Endothelial cell of umbilical vein (primary cell): Measurements from ENCODE around the gene OTULINL. TPM values are rescaled to one million over a fixed set of nuclear protein-coding genes. Genes with fewer than 3 reads are reported as not detected.

Experiments used
- BruUV-seq: library from RNA; stranded (reverse); fragments of 400-500 nt; replicated peaks from 2 replicates; lab custom pipeline; 2021; lab: Mats Ljungman, UMichigan
- CTCF ChIA-PET: fragments of 300-600, 350-600 bp; sonication (Branson Sonifier 250); formaldehyde crosslinking; loops from one replicate; lab custom pipeline; 2021; ENCODE audit warnings: antibody characterized with exemption, inconsistent platforms; lab: Charles Lee
- POLR2A ChIA-PET: fragments of 300-600, 350-600 bp; sonication (Branson Sonifier 250); formaldehyde crosslinking; loops from one replicate; lab custom pipeline; 2021; ENCODE audit warnings: antibody characterized with exemption, inconsistent platforms; lab: Charles Lee
- DNase-seq: peaks from one replicate; pipeline ENCODE4 v3.0.0-alpha.2; 2011; ENCODE audit warnings: low read depth, low spot score
- FAIRE-seq: peaks from 2 replicates; lab custom pipeline; 2011; peaks lifted over from hg19 to GRCh38; lab: Jason Lieb, UNC
- H2AFZ ChIP-seq: 2 replicates; pipeline ENCODE4 v1.6.0; 2012; ENCODE audit warnings: low read depth, low read length, control low read depth, inconsistent platforms
- H3K27ac ChIP-seq: 2 replicates; pipeline ENCODE4 v1.5.1; 2011; ENCODE audit warnings: low read depth, mild to moderate bottlenecking, control low read depth, low read length, moderate library complexity; ENCODE audit not compliant: insufficient read depth
- H3K27me3 ChIP-seq, 2 experiments: 2 replicates each; pipeline versions ENCODE4 v1.6.0 to v1.6.1; 2011; ENCODE audit warnings: low read length in 2 of 2, mixed read lengths in 1 of 2; ENCODE audit not compliant: control insufficient read depth in 2 of 2, insufficient read depth in 2 of 2
- H3K36me3 ChIP-seq, 2 experiments: 2 replicates in 1 of 2; 3 replicates in 1 of 2; pipeline ENCODE4 v1.5.1; 2011; ENCODE audit warnings: low read length in 2 of 2, mild to moderate bottlenecking in 1 of 2, moderate library complexity in 1 of 2; ENCODE audit not compliant: control insufficient read depth in 2 of 2, insufficient read depth in 2 of 2; ENCODE audit errors: extremely low read depth in 1 of 2
- H3K4me1 ChIP-seq: 3 replicates; pipeline ENCODE4 v1.5.1; 2011; ENCODE audit warnings: mild to moderate bottlenecking, low read length; ENCODE audit not compliant: control insufficient read depth, insufficient read depth; ENCODE audit errors: extremely low read depth
- H3K4me2 ChIP-seq: 2 replicates; pipeline ENCODE4 v1.6.1; 2011; ENCODE audit warnings: low read length, control low read depth, mixed read lengths; ENCODE audit not compliant: insufficient read depth
- H3K4me3 ChIP-seq, 3 experiments: fragments of 200-600 bp in 1 of 3; sonication (generic), shearing (Covaris generic) in 1 of 3; replicated peaks in 1 of 3; 2 replicates each; pipeline ENCODE4 v1.5.1; 2011 to 2016; ENCODE audit warnings: control low read depth in 3 of 3, low read length in 3 of 3, mild to moderate bottlenecking in 2 of 3, inconsistent platforms in 1 of 3, low read depth in 1 of 3, moderate library complexity in 1 of 3; ENCODE audit not compliant: insufficient read depth in 1 of 3
- H3K79me2 ChIP-seq: 2 replicates; pipeline ENCODE4 v1.6.0; 2012; ENCODE audit warnings: low read length, inconsistent platforms; ENCODE audit not compliant: control insufficient read depth, insufficient read depth
- H3K9ac ChIP-seq: replicated peaks from 2 replicates; pipeline ENCODE3; 2011; ENCODE audit warnings: low read length, control low read depth; ENCODE audit not compliant: insufficient read depth; ENCODE audit errors: extremely low read depth
- H3K9me1 ChIP-seq: replicated peaks from 3 replicates; pipeline ENCODE4 v1.6.0; 2011; ENCODE audit warnings: mild to moderate bottlenecking, low read length; ENCODE audit not compliant: control insufficient read depth, insufficient read depth; ENCODE audit errors: extremely low read depth
- H3K9me3 ChIP-seq: replicated peaks from 2 replicates; pipeline ENCODE4 v1.5.1; 2012; ENCODE audit warnings: low read length, inconsistent platforms; ENCODE audit not compliant: control insufficient read depth, insufficient read depth
- H4K20me1 ChIP-seq: replicated peaks from 2 replicates; pipeline ENCODE3; 2011; ENCODE audit warnings: mild to moderate bottlenecking, low read length; ENCODE audit not compliant: control insufficient read depth, insufficient read depth; ENCODE audit errors: extremely low read depth
- EZH2 ChIP-seq: IDR thresholded peaks from 2 replicates; pipeline ENCODE4 v1.6.1; 2012; ENCODE audit warnings: borderline replicate concordance, low read depth, mild to moderate bottlenecking, moderate library complexity, low read length, inconsistent platforms; ENCODE audit not compliant: severe bottlenecking
- FOS ChIP-seq: IDR thresholded peaks from 2 replicates; pipeline ENCODE4 v1.6.1; 2011; ENCODE audit warnings: mild to moderate bottlenecking, low read length, moderate library complexity, borderline replicate concordance; ENCODE audit not compliant: insufficient read depth
- GATA2 ChIP-seq: IDR thresholded peaks from 2 replicates; pipeline ENCODE4 v1.7.0; 2011; ENCODE audit warnings: low read depth, mild to moderate bottlenecking, moderate library complexity, mixed read lengths, low read length; ENCODE audit not compliant: insufficient read length, insufficient read depth
- JUN ChIP-seq: IDR thresholded peaks from 2 replicates; pipeline ENCODE4 v1.6.1; 2011; ENCODE audit warnings: borderline replicate concordance, low read depth; ENCODE audit not compliant: insufficient read length, insufficient read depth
- MAX ChIP-seq: IDR thresholded peaks from 2 replicates; pipeline ENCODE4 v1.6.1; 2011; ENCODE audit not compliant: insufficient read depth, insufficient read length
- MYC ChIP-seq: IDR thresholded peaks from one replicate; pipeline ENCODE4 v1.6.1; 2011; ENCODE audit warnings: mild to moderate bottlenecking, low read depth, low read length
- POLR2A ChIP-seq: IDR thresholded peaks from 2 replicates; pipeline ENCODE4 v1.6.1; 2012; ENCODE audit warnings: low read depth, mild to moderate bottlenecking, control low read depth, low read length
- POLR2AphosphoS5 ChIP-seq: IDR thresholded peaks from 2 replicates; pipeline ENCODE4 v1.6.1; 2012; ENCODE audit warnings: low read depth, mild to moderate bottlenecking, control low read depth, low read length, moderate library complexity; ENCODE audit not compliant: insufficient read depth
- dilution Hi-C: fragments of 300-500 bp; cut with MboI; formaldehyde crosslinking; loops from one replicate; pipeline ENCODE4 v1.15.0; 2019; ENCODE audit warnings: low sequenced_read_pairs; ENCODE audit not compliant: extremely low pct_ligation_motif_present
- intact Hi-C: fragments of 100-400 bp; cut with micrococcal nuclease; formaldehyde crosslinking; loops from one replicate; pipeline ENCODE4 v1.10.0; 2022
- polyA plus RNA-seq, 4 experiments: library from polyadenylated mRNA; depleted of rRNA in 3 of 4; stranded (reverse) in 3 of 4; unstranded in 1 of 4; fragments of >200 nt; gene quantifications; 2 replicates each; pipeline versions ENCODE4 v1.2.1 to v1.2.3, GENCODE V29; 2011 to 2012; ENCODE audit warnings: missing spikeins in 1 of 4
- total RNA-seq: library from RNA; stranded (reverse); gene quantifications from 2 replicates; pipeline ENCODE4 v1.2.3, GENCODE V29; 2021
- TF ChIP-seq, protein P1 (sequence below), 2 donors: IDR thresholded peaks; 1 replicate in 1 of 2; 2 replicates in 1 of 2; pipeline ENCODE4 v1.5.1; 2011; ENCODE audit warnings: low read length in 2 of 2, mild to moderate bottlenecking in 2 of 2, moderate library complexity in 2 of 2, control low read depth in 1 of 2, inconsistent platforms in 1 of 2, low read depth in 1 of 2; ENCODE audit not compliant: insufficient read depth in 1 of 2; ENCODE audit errors: extremely low read depth in 1 of 2

OTULINL gene
- total and polyA plus RNA-seq, 2 donors (not counting 3 experiments of a cell fraction or from before 2014, with no cell fraction given), result 0.08 to 0.42 TPM

GRCh38 chr5:14599476-14600127, 18.0 kb downstream of the OTULINL start:
- POLR2A ChIA-PET, result no interaction called here
- no peak overlapping the region for H3K4me3 ChIP-seq
- dilution Hi-C loops, result no loop called here

More at GRCh38 chr5:14599476-14600127, 18.0 kb downstream of the OTULINL start:
- Histone ChIP-seq H3K4me2 (no peak overlapping the region), H3K79me2 (no peaks in the 10 kb centered on the region), H3K27me3 (peaks cover 1 to 13% of the 10 kb centered on the region in 2 experiments), H3K27ac (no peak overlapping the region), H3K36me3 (no peaks in the 10 kb centered on the region), H4K20me1 (no peaks in the 10 kb centered on the region), H3K9me1 (no peaks in the 10 kb centered on the region), H3K4me1 (no peaks in the 10 kb centered on the region), H3K9ac (no peak overlapping the region), H3K9me3 (no peaks in the 10 kb centered on the region), H2AFZ (no peak overlapping the region)
- CTCF ChIA-PET, result no interaction called here
- FAIRE-seq (no peak), DNase-seq (no peak)
- intact Hi-C loops, result no loop called here
- TF ChIP-seq GATA2 (no peak), JUN (no peak), MAX (no peak), MYC (no peak), POLR2AphosphoS5 (no peak), POLR2A (no peak), EZH2 (no peak), FOS (no peak)
- TF ChIP-seq, protein P1, sequence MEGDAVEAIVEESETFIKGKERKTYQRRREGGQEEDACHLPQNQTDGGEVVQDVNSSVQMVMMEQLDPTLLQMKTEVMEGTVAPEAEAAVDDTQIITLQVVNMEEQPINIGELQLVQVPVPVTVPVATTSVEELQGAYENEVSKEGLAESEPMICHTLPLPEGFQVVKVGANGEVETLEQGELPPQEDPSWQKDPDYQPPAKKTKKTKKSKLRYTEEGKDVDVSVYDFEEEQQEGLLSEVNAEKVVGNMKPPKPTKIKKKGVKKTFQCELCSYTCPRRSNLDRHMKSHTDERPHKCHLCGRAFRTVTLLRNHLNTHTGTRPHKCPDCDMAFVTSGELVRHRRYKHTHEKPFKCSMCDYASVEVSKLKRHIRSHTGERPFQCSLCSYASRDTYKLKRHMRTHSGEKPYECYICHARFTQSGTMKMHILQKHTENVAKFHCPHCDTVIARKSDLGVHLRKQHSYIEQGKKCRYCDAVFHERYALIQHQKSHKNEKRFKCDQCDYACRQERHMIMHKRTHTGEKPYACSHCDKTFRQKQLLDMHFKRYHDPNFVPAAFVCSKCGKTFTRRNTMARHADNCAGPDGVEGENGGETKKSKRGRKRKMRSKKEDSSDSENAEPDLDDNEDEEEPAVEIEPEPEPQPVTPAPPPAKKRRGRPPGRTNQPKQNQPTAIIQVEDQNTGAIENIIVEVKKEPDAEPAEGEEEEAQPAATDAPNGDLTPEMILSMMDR (IDR thresholded peaks at IDR 0.05; ENCODE audit: extremely low read depth in 1 of 2, insufficient read depth in 1 of 2, low read depth in 1 of 2, low read length in 2 of 2), result no peak
- no TSS peak for BruUV-seq
